ENCODE data around the gene RAB4B. TPM values are rescaled to one million over a fixed set of nuclear protein-coding genes. Genes with fewer than 3 reads are reported as not detected.

Gene RAB4B
- total RNA-seq, 2 experiments from 2014 or later = 52.8 to 54.7 TPM

DNA sequence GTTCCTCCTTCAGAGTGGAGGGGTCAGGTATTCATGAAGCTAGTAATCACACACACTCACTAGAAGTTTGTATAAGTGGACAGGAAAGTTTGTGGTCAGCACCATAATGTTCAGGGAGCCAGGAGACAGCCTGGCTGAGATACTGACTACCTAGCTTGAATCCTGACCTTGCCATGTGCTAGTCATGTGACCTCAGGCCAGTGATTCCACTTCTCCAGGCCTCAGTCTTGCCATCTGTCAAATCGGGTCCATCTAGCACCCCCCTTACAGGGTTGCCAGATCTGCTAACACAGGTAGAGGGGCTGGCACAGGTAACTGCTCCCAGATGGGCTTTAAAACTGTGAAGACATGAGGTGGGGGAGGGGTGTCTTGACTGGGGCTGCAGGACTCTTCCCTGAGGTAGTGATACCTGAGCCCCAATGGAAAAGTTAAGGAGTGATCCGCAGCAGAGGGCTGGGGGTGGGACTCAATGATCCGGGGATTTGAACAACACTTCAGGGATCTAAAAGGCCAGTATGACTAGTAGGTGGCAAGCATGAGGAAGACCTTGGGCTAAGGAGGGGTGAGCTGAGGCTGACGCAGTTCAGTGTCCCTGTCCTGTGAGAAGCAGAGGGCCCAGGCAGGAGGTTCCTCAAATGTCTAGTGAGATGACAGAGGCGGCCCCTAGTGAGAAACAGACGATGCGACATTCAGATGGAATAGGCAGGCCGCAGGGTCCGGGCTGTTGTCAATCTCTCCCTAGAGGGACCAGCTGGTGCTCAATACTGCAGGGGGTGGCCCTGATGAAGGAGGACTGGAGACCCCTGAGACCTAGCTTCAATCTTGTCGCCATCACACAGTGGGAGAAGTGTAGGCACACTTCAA, 36.3 kb upstream of the RAB4B start:
- no peaks in the 10 kb centered on the region for H3K27me3 Mint-ChIP-seq
- POLR2A ChIA-PET = no interaction called here
- no peaks in the 10 kb centered on the region for H3K9me3 Mint-ChIP-seq

DNA sequence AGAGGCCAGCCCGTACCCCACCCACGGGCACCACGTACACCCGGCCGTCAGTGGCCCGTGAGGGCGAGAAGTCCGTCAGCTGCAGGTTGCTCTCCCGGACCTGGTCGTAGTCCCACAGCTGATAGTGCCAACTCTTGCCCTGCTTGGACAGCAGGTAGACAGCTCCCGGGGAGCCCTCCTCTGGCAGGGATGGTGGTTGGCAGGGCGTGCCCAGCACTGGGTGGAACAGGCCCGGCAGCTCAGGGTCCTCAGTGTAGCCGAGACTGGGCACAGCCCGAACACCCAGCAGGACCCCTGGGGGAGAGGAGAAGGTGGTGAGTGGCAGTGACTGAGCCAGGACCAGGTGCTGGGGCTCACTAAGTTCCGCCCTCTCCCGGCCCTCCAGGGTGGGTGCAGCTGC, 35.6 kb upstream of the RAB4B start:
- no peak overlapping the region for H3K27ac Mint-ChIP-seq
- ChIA-PET POLR2A (no interaction called here), CTCF (interaction anchor here (0.6 to 3.5 kb wide), 4 partner anchors 8 to 318 kb away, joined by 3 to 10 read pairs (median 5); no protein-coding TSS in a partner anchor)
- H3K4me3 Mint-ChIP-seq = no peak overlapping the region
- H3K4me1 Mint-ChIP-seq = peaks cover 5% of the 10 kb centered on the region
- H3K36me3 Mint-ChIP-seq (ENCODE audit: low read depth) = peaks cover 6% of the 10 kb centered on the region
- H3K27me3 Mint-ChIP-seq = no peaks in the 10 kb centered on the region
- DNase-seq = no peak
- H3K9me3 Mint-ChIP-seq = no peaks in the 10 kb centered on the region

More for the DNA sequence above, 36.3 kb upstream of the RAB4B start:
- Mint-ChIP-seq H3K36me3 (ENCODE audit: low read depth) (peaks cover 7% of the 10 kb centered on the region), H3K27ac (no peak overlapping the region), H3K4me1 (peaks cover 5% of the 10 kb centered on the region), H3K4me3 (no peak overlapping the region)
- DNase-seq = no peak
- CTCF ChIA-PET = interaction anchor here (1.4 to 3.5 kb wide), 2 partner anchors 8 to 15 kb away, joined by 7 to 10 read pairs; no protein-coding TSS in a partner anchor

DNA sequence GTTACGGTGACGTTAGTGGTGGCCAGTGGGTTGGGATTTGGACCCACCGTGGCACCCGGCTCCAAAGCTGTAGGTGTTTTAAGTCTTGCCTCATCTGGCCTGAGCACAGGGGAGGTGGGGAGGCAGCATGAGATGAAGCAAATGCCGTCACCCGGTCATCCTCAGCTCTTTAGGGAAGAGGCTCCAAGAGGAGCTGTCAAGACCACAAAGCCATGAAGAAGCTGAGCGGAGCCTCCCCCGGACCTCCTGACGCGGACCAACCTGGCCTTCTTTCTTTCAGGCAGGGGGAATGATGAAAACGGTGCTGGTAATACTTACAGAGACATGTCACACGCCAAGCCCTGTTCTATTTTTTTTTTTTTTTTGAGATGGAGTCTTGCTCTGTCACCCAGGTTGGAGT, 35.2 kb upstream of the RAB4B start:
- Mint-ChIP-seq H3K4me3 (no peak overlapping the region), H3K9me3 (no peaks in the 10 kb centered on the region), H3K27me3 (no peaks in the 10 kb centered on the region), H3K36me3 (ENCODE audit: low read depth) (peaks cover 3% of the 10 kb centered on the region), H3K4me1 (peaks cover 5% of the 10 kb centered on the region), H3K27ac (no peak overlapping the region)
- no peak for DNase-seq
- ChIA-PET POLR2A (no interaction called here), CTCF (interaction anchor here (0.6 to 3.5 kb wide), 5 partner anchors 9 to 318 kb away, joined by 3 to 10 read pairs (median 5); no protein-coding TSS in a partner anchor)

DNA sequence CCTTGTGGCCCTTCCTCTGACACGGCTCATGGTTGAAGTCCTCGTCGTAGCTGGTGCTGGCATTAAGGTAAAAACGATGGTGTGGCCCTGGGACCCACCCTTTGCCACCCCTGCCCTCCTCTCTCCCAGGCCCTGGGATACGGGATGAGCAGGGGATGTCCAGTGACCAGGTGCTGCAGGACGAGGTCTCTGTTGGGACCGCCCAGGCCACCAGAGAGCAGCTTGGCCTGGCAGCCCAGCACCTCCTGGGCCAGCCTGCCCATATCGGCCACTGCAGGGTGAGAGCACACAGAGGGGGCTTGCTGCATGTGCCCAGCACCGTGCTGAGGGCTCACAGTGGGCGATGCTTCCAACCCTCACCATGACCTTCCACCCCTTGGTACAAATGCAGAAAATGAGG, 34.1 kb upstream of the RAB4B start:
- H3K27me3 Mint-ChIP-seq = no peaks in the 10 kb centered on the region
- CTCF ChIA-PET = interaction anchor here (1.1 to 3.5 kb wide), 5 partner anchors 9 to 76 kb away, joined by 3 to 10 read pairs (median 4); no protein-coding TSS in a partner anchor
- peaks cover 7% of the 10 kb centered on the region for H3K36me3 Mint-ChIP-seq (ENCODE audit: low read depth)
- H3K4me3 Mint-ChIP-seq = no peak overlapping the region
- H3K4me1 Mint-ChIP-seq = peaks cover 7% of the 10 kb centered on the region
- H3K27ac Mint-ChIP-seq = no peak overlapping the region
- H3K9me3 Mint-ChIP-seq = no peaks in the 10 kb centered on the region
- POLR2A ChIA-PET = no interaction called here
- no peak for DNase-seq

DNA sequence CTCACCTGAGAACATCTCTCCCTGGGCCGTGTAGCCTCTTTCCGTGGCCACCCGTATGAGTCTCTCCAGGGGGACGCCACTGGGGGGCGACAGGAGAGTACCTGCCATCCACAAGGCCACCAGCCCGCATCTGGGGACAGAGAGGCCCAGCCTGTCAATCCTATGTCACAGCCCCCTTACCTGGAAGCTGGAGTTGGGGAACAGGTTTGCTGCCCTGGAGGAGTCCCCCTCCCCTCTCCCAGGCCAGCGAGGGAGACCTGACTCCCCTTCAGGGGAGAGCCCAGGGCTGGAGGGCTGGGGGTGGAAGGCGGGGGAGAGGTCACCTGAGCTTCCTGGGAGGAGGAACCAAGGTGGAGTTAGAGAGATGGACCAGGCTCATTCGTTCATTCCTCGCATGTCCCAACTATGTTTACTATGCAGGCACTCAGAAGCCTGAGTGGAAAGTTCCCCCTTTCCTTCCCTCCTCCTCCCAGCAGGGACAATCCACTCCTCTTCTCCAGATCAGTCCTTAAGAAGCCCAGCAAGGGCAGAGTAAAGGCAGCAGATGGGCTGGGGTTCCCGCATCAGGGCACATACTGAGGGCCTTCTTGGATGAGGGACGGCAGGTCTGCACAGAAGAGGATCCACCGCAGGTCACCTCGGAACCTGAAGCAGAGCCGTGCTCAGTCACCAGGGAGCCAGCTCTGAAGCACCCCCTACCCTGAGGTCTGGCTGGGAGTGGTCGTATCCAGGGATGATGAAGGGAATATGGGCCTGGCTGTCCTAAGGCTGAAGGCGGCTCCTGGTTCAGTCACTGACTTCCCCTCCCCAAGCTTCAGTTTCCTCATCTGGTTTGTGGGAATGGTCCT, 33.3 kb upstream of the RAB4B start:
- Mint-ChIP-seq H3K9me3 (no peaks in the 10 kb centered on the region), H3K36me3 (ENCODE audit: low read depth) (peaks cover 10% of the 10 kb centered on the region), H3K27me3 (no peaks in the 10 kb centered on the region), H3K4me3 (no peak overlapping the region), H3K4me1 (peaks cover 15% of the 10 kb centered on the region), H3K27ac (no peak overlapping the region)
- ChIA-PET CTCF (interaction anchor here (1.1 to 3.5 kb wide), 5 partner anchors 8 to 75 kb away, joined by 4 to 10 read pairs (median 4); no protein-coding TSS in a partner anchor), POLR2A (no interaction called here)
- DNase-seq = peak; percentile 18

DNA sequence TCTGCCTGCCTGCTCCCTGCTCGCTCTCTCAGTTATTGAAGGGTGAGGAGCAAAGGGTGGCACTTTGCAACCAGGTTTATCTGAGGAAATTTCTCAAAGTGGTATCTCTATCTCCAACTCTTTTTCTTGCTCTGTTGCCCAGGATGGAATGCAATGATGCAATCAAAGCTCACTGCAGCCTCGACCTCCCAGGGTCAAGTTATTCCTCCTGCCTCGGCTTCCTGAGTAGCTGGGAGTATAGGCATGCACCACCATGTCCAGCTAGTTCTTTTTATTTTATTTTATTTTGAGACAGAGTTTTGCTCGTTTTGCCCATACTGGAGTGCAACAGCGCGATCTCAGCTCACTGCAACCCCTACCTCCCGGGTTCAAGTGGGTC, 32.7 kb upstream of the RAB4B start:
- no peak overlapping the region for H3K4me3 Mint-ChIP-seq

DNA sequence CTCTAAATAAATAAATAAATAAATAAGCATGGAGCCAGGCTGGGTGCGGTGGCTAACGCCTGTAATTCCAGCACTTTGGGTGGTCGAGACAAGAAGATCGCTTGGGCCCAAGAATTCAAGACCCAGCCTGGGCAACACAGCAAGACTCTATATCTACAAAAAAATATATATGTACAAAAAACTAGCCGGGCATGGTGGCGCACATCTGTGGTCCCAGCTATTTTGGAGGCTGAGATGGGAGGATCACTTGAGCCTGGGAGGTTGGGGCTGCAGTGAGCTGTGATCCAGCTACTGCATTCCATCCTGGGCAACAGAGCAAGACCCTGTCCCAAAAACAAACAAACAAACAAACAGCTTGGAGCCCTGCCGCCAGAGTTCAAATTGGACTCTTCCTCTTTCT, 30.5 kb upstream of the RAB4B start:
- no peak for DNase-seq
- ChIA-PET CTCF (interaction anchor here (0.8 to 2.1 kb wide), 4 partner anchors 9 to 48 kb away, joined by 3 to 6 read pairs (median 4); partner anchors contain the start of genes COQ8B and ITPKC), POLR2A (interaction anchor here (0.7 kb wide), 1 partner anchor 60 kb away, joined by 3 read pairs; no protein-coding TSS in a partner anchor)
- H3K4me1 Mint-ChIP-seq = peaks cover 23% of the 10 kb centered on the region
- no peak overlapping the region for H3K27ac Mint-ChIP-seq
- H3K9me3 Mint-ChIP-seq = no peaks in the 10 kb centered on the region
- H3K36me3 Mint-ChIP-seq (ENCODE audit: low read depth) = peaks cover 27% of the 10 kb centered on the region
- H3K4me3 Mint-ChIP-seq = no peak overlapping the region
- no peaks in the 10 kb centered on the region for H3K27me3 Mint-ChIP-seq

More for the DNA sequence above, 32.7 kb upstream of the RAB4B start:
- H3K27ac Mint-ChIP-seq = no peak overlapping the region
- POLR2A ChIA-PET = no interaction called here
- peaks cover 12% of the 10 kb centered on the region for H3K36me3 Mint-ChIP-seq (ENCODE audit: low read depth)
- CTCF ChIA-PET = interaction anchor here (1.3 to 3.5 kb wide), 3 partner anchors 8 to 74 kb away, joined by 4 to 10 read pairs (median 5); no protein-coding TSS in a partner anchor
- no peaks in the 10 kb centered on the region for H3K27me3 Mint-ChIP-seq
- no peak for DNase-seq
- peaks cover 19% of the 10 kb centered on the region for H3K4me1 Mint-ChIP-seq
- no peaks in the 10 kb centered on the region for H3K9me3 Mint-ChIP-seq

DNA sequence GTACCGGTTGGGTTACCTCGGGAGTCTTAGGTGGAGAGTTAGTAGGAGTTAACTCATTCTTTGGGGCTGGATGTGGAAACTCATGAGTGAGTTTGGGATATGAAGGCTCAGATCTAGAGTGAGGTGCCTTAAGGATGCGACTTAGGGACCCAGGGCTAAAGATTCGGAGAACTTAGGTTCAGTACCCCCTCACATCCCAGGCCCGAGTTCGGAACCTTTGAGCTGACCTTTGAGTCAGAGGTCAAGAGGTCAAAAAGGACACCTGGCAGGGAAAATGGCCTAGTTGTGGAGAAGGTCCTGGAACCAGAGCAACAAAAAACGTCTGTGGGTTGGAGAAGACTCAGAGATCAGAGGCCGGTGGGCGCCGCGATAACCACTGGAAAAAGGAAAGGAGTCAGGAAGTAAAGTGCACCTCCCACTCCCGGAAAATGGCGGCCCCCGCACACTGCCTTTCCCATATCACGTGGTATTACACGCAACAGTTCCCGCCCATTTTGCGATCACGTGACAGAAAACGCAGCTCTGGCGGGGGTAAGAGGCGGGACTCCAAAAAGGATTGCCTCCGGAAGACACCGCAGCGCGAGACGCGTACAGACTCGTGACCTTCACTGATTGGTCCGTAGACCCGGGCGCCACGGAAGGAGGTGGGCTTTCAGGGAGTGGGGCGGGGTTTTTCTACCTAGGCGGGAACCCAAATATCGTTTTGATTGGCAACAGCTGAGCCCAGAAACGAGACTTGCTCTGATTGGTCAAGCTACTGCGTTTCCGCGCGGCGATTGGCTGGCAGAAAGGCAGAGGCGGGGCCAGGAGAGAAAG, 27.8 kb upstream of the RAB4B start, which contains the start of gene ACTMAP:
ACTMAP (minus strand) TSS at position 420 of the 816 bp plus-strand sequence. CDS start 674 bp downstream, outside the sequence.
- peak within 1 kb of the TSS; percentile 100 for H3K4me3 Mint-ChIP-seq
- H3K27ac Mint-ChIP-seq = peak within 1 kb of the TSS; percentile 100
- H3K9me3 Mint-ChIP-seq = no peaks in the 10 kb centered on the region
- peak; percentile 100 for DNase-seq
- no peaks in the 10 kb centered on the region for H3K27me3 Mint-ChIP-seq
- POLR2A ChIA-PET = interaction anchor here (0.6 to 0.9 kb wide), 2 partner anchors 28 to 398 kb away, joined by 3 to 10 read pairs; partner anchors contain the start of gene RAB4B
- peaks cover 40% of the 10 kb centered on the region for H3K36me3 Mint-ChIP-seq (ENCODE audit: low read depth)
- peaks cover 40% of the 10 kb centered on the region for H3K4me1 Mint-ChIP-seq
- CTCF ChIA-PET = interaction anchor here (0.5 to 3.1 kb wide), 10 partner anchors 8 to 116 kb away, joined by 3 to 9 read pairs (median 4); partner anchors contain the start of genes COQ8B and ITPKC

DNA sequence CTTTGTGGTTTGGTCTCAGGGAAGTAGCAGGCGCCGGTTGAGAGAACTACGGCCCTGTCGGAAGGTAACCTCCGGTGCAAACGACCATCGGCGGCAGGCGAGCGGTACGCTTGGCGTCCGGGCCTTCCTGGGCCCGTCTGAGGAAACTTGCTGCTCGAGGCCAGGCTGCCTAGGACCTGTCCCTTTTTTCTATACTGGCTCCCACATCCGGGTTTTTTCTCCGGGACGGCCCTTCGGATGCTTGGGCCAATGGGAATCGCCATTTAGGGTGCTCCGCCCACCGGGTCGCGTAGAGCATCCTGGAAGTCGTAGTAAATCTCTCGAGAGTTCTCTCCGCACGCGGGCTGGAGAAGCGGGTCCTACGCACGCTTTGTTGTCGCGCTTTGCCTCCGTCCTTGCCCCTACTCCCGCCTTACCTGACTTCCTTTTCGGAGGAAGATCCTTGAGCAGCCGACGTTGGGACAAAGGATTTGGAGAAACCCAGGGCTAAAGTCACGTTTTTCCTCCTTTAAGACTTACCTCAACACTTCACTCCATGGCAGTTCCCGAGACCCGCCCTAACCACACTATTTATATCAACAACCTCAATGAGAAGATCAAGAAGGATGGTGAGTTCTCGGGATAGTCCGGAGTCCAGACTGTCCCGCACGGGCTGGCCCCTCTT, 27.0 kb upstream of the RAB4B start, which contains the start of gene SNRPA:
SNRPA (plus strand) TSS at position 330 of the 664 bp plus-strand sequence; CDS start at position 536, 206 bp downstream.
- CTCF ChIA-PET = interaction anchor here (0.5 to 3.1 kb wide), 7 partner anchors 15 to 117 kb away, joined by 3 to 9 read pairs (median 4); partner anchors contain the start of genes COQ8B and ITPKC
- peak; percentile 98 for DNase-seq
- POLR2A ChIA-PET = interaction anchor here (0.9 kb wide), 2 partner anchors 27 kb away, joined by 3 to 10 read pairs; partner anchors contain the start of gene RAB4B
- Mint-ChIP-seq H3K36me3 (ENCODE audit: low read depth) (peaks cover 48% of the 10 kb centered on the region), H3K27me3 (no peaks in the 10 kb centered on the region), H3K4me1 (peaks cover 48% of the 10 kb centered on the region), H3K27ac (peak within 1 kb of the TSS; percentile 100), H3K4me3 (peak within 1 kb of the TSS; percentile 100), H3K9me3 (no peaks in the 10 kb centered on the region)

DNA sequence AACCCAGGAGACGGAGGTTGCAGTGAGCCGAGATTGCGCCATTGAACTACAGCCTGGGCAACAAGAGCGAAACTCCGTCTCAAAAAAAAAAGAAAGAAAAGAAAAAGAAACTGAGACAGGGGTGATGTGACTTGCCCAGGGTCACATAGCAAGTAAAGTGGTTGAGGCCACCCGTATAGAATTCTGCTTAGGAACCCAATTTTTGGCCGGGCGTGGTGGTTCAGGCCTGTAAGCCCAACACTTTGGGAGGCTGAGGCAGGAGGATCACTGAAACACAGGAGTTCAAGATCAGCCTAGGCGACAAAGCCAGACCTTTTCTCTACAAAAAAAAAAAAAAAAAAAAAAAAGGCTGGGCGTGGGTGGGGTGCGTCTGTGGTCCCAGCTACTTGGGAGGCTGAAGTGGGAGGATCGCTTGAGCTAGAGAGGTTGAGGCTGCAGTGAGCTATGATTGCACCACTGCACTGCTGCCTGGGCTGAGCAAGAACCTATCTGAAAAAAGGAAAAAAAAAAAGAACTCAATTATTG, 25.7 kb upstream of the RAB4B start:
- POLR2A ChIA-PET = interaction anchor here (0.7 kb wide), 1 partner anchor 19 kb away, joined by 11 read pairs; no protein-coding TSS in a partner anchor
- H3K27ac Mint-ChIP-seq = peak overlapping the region; percentile 100
- peaks cover 57% of the 10 kb centered on the region for H3K4me1 Mint-ChIP-seq

More for the DNA sequence above, 25.7 kb upstream of the RAB4B start:
- no peak for DNase-seq
- Mint-ChIP-seq H3K9me3 (no peaks in the 10 kb centered on the region), H3K4me3 (peak overlapping the region; percentile 100), H3K27me3 (no peaks in the 10 kb centered on the region), H3K36me3 (ENCODE audit: low read depth) (peaks cover 57% of the 10 kb centered on the region)
- CTCF ChIA-PET = interaction anchor here (0.5 to 2.8 kb wide), 8 partner anchors 8 to 340 kb away, joined by 3 to 14 read pairs (median 4); no protein-coding TSS in a partner anchor
